Cardiac septum (tissue), 1 donor: Measurements from ENCODE around the gene LPP. TPM values are rescaled to one million over a fixed set of nuclear protein-coding genes. Genes with fewer than 3 reads are reported as not detected.
"Not testable (repeated sequence)": the region's sequence is repeated elsewhere in the genome, so short reads cannot be mapped to it uniquely, and the experiment has no call there.

Source experiments
- DNase-seq: peaks from one replicate; pipeline ENCODE4 v3.0.0-alpha.2; 2020; ENCODE audit warnings: low spot score
- intact Hi-C: fragments of 100-400 bp; cut with DNase I; formaldehyde crosslinking; loops from one replicate; pipeline ENCODE4 v1.14.0; 2022
- long read RNA-seq: library from polyadenylated mRNA; unstranded; transcript quantifications from one replicate; pipeline ENCODE4 v2.0.0, GENCODE V29; 2021
- total RNA-seq: library from RNA; stranded (reverse); fragmentation: NEBNext Ultra II Directional; extraction: Animal tissue kit (Norgen Biotek cat#: 25700); gene quantifications from one replicate; pipeline ENCODE4 v1.2.1, GENCODE V29; 2021
- donor health status: DM: no; HTN: no; CAD: no.

The LPP gene, protein sequence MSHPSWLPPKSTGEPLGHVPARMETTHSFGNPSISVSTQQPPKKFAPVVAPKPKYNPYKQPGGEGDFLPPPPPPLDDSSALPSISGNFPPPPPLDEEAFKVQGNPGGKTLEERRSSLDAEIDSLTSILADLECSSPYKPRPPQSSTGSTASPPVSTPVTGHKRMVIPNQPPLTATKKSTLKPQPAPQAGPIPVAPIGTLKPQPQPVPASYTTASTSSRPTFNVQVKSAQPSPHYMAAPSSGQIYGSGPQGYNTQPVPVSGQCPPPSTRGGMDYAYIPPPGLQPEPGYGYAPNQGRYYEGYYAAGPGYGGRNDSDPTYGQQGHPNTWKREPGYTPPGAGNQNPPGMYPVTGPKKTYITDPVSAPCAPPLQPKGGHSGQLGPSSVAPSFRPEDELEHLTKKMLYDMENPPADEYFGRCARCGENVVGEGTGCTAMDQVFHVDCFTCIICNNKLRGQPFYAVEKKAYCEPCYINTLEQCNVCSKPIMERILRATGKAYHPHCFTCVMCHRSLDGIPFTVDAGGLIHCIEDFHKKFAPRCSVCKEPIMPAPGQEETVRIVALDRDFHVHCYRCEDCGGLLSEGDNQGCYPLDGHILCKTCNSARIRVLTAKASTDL
- 145 TPM for total RNA-seq
- long read RNA-seq, partial matches to known transcripts, result 25 of 78 reads
- long read RNA-seq, other reads (novel, unspliced or antisense), result 52 of 78 reads

DNA sequence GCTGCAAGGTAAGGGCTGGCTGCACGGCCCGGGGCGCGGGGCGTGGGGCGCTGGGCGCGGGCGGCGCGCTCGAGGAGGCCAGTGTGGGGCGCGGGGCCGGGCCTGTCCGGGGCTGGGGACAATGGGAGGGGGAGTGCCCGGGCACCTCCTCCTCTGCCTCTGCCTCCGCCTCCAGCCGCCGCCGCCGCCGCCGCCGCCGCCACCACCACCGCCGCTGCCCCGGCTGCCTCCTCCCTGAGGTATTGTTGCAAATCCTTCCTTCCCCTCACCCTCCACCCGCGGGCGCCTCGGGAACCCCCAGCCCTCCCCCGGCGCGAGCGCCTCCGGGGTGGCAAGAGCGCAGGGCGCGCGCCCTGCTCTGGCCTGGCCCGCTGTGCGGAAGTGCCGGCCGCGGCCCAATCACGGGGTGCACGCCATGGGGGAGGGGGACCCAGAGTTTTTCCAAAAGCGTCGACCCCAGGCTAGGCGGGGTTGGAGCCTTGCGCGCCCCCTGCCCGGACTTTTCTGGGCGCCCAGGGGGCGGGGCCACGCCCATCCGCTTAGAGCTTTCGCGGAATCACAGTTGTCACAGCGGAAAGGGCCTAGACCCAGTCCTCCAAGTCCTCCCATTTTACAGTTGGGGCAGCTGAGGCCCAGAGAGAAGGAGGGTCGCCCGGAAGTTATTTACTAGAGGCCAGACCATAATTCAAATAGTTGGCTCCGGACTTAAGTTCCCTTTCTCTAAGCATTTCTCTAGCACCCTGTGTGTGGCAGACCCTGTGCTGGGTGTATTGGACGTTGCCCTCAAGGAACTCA, at the start of gene LPP:
Gene LPP (plus strand): TSS at position 144 of the 795 bp plus-strand sequence. CDS start 251,964 bp downstream, outside the sequence.
- peak; percentile 96 for DNase-seq
- intact Hi-C loops, result loop anchor here (2.0 to 10.0 kb wide), 6 partner anchors 102 to 793 kb away; no protein-coding TSS in a partner anchor

DNA sequence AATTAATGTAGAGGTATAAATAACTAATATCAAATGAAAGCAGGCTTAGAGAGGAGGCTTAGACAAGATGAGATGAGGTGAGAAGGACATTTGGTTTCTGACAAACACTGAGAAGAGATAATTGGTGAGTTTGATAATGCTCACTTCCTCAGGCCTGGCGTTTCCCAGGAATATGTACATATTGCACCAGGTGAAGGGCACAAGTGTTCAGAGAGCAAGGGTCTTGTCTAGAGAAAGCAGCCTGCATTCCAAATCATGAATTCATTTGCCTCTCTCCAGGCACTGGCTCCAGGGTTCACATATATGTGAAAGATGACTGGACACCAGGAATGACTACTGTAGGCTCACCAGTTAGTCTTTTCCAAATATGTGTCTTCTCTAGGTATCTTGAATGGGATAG, 48.0 kb upstream of the LPP start:
- intact Hi-C loops, result no loop called here

DNA sequence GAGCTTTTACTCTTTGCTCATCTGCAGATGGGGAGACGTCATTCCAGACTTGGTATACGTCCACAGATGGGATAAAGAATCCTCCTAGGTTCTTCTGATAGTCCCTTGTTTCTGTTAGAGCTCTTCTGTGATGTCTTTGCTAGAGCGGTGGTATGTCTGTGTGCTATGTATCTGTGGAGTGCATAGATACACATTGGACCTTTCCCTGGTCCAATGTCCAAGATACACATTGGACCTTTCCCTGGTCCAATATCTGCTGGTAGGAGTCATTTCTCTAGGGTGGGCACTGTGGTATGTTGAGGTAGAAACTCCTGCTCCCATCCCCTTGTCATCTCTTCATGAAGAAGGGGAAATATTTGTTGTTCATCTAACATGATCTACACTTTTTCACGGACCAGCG, 47.5 kb upstream of the LPP start:
- intact Hi-C loops, result no loop called here
- DNase-seq, result no peak

More for the DNA sequence above, 48.0 kb upstream of the LPP start:
- no peak for DNase-seq

DNA sequence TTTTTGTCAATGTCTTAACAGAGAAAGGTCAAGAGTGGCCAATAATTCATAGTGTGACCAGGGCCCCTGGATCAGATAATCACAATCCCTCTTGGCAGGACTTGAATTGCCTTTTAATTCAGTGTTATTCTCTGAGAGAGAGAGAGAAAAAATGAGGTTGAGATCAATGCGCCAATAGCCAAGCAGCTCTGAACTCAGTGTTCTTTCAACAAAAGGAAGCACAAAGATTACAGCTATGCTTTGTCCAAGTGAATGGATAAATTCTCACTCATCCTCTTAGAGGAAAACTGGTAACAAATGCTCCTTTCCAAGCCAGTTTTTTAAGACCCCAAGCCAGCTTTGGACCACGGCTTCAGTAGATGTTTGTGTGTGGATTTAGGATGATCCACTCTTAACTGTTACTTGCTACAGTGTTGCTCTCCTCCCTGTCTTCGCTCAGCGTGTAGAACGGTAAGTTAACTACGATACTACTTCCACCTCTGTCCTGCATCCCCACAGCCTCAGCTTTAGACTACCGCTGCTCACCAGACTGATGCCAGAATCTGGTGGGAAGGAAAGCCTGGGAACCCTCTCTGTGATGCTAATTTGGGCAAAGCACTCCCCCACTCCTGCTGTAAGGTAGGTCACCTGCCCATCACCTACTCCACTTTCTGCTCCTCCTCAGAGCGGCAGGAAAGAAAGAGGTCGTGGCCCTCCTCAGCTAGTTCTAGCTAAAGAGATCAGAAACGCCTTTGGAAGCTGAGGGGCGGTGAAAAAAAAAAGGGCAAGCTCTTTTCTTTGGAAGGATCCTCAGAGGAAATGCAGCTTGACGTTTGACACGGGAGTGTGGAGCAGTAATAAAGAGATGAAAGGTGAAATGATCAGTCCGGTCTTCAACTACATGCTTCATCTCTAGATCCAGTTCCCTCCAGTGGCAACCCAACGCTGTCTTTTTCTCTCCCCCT, 46.8 kb upstream of the LPP start:
- intact Hi-C loops, result no loop called here
- no peak for DNase-seq

DNA sequence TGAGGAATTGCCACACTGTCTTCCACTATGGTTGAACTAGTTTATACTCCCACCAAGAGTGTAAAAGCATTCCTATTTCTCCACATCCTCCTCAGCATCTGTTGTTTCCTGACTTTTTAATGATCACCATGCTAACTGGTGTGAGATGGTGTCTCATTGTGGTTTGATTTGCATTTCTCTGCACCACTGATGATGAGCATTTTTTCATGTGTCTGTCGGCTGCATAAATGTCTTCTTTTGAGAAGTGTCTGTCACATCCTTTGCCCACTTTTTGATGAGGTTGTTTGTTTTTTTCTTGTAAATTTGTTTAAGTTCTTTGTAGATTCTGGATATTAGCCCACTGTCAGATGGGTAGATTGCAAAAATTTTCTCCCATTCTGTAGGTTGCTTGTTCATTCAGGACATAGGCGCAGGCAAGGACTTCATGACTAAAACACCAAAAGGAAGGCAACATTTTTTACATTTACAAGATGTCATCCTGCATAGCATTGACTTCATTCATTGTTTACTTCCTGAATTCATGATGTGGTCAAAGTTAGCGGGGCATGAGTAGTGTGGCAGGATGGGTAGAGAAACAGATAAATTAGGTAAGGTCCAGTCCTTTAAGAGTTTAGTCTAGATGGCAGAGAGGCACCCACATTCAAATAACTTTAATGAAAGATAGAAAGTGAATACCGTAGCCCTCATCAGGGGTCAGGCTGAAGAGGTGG, 45.1 kb upstream of the LPP start:
- intact Hi-C loops, result no loop called here

DNA sequence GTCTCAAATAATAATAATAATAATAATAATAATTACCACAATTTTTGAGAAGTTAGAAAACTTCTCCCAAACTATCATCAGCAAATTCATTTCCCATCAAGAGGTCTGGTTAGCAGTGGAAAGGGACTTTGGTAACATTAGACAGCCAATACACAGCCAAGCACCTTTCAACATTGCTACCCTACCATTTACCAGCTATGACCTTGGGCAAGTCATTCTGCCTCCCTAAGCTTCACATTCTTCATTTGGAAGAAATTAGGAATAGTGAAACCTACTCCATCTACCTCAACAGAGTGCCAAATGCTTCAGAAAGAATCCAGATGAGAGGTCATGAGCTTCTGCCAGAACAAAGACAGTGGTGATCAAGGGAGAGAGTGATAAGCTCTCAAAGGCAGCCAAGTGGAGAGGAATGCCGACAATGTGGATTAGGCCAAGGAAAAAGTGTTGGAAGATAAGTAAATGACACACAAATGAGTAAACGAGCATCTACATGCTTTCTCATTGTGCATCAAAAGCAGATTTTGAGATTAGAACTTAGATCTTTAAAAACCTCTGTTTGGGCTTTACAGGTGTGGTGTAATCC, 42.9 kb upstream of the LPP start:
- DNase-seq, result no peak

More for the DNA sequence above, 45.1 kb upstream of the LPP start:
- DNase-seq, result no peak

DNA sequence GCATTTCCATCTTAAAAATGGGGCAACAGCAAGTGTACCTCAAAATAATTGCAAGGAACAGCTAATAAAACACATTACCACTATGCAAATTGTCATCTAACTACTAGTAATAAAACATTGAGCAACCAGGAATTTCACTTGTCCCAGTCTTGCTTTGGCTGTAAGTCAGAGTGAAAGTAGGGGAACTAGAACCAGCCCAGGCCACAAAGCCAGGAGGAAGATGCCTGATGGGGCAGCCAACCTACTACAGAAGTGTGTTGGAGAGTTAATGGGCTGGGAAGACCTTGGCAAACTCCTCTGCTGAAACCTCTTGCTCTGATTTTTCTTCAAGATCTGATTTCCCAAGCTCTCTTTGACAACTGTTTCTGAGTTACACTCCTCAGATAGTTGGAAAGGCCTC, 40.2 kb upstream of the LPP start:
- no peak for DNase-seq
- intact Hi-C loops, result no loop called here

More for the DNA sequence above, 42.9 kb upstream of the LPP start:
- intact Hi-C loops, result no loop called here

DNA sequence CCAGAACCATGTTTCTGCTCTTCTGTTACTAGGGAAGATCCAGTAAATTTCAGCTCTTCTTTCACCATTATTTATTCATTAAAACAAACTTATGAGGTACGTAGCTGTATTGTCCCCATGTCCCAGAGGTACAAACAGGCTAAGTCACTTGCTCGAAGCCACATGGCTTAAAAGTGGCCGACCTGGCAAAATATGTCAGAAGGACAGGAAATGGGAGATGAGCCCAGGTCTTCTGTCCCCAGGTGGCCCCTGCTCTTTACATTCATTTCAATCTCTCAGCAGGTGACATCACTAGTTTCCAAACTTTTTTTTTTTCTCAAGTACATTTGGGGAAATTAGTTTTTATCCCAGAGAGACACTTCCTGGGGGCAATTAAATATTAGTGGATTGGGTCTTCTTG, 34.1 kb upstream of the LPP start:
- intact Hi-C loops, result no loop called here

DNA sequence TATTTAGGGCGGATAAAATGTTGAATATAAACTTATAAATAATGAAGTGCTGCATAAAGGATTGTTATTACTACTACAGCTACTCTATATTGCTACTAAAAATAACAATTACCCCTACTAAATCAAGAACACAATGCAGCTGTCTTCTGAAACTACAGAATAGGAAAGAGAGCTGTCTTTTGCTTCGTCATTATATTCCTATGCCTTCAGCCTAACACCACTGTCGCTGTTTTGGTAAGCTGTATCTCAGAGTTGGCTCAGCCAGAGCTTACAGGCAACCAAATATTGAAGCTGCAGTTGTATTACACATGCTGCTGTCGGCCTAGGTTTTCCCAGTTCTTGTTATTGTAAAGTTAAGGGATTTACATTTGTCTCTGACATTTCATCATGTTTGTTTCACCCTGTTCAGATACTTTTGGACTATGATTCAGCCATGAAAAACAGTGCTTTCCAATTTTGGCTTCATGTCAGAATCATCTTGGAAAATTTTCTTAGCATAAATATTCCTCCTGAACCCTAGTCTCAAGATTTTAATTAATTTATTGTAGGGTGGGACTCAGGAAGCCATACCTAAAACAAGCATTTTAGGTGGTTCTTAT, 31.3 kb upstream of the LPP start:
- no peak for DNase-seq
- intact Hi-C loops, result no loop called here

More for the DNA sequence above, 34.1 kb upstream of the LPP start:
- no peak for DNase-seq

DNA sequence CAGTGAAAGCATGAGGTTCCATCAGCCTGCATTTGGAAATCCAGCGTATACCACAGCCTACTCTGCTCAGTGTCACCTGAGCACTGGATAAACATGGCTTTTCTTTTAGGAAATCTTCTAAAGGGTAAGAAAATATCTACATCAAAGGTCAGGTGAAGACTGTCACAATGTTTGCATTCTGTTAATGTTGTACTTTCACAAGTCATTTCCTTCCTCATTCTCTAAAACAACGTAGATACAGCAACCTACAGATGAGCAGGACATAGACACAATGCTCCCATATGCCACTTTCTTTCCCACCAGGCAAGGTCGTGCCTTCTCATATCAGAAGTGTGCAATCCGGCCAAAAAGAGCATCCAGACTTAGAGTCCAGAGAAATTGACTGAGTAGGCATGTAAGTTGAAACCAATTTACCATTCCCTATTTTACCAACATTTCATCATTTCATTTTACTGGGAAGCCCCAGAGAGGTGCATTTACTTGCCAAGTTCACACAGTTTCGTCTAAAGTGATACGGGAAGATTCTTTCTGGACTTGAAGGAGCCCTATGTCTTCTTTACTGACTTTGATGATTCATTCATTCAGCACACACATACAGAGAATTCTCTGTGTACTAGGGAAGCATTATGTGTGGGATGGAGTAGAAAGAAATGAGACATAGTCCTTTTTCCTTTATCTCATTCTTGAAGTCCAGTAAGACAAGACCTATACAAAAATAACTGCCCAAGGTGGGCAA, 30.6 kb upstream of the LPP start:
- DNase-seq, result no peak
- intact Hi-C loops, result no loop called here

DNA sequence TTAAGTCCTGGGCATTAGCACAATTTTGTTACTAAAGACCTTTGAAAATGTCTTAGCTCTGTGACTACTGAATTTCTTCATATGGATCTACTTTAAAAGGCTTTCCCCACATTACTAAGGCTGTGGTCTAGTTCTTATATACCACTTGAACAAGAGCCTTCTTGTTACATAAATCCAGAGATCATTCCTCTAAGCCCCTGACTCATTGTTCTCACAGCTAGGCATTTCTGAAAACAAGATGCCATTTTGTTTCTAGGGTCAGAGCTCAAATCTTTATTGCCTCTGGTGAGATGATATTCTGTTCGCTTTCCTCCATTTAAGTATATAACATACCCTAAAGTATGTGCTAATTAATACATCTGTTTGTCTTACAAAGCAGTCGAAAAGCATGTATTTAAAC, 29.8 kb upstream of the LPP start:
- DNase-seq, result no peak

DNA sequence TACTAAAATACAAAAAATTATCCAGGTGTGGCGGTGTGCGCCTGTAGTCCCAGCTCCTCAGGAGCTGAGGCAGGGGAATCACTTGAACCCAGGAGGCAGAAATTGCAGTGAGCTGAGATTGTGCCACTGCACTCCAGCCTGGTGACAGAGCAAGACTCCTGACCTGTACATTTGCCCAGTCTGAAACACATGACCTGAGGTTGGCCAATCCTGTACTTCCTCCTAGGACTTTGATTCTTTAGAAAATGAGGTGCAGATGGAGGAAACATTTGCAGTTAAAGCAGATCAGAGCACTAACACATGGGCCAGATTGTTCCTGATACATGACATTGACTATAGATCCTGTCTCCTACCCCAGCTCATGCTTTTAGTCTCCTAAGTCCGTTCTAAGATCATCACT, 28.9 kb upstream of the LPP start:
- intact Hi-C loops, result no loop called here

More for the DNA sequence above, 29.8 kb upstream of the LPP start:
- intact Hi-C loops, result no loop called here

DNA sequence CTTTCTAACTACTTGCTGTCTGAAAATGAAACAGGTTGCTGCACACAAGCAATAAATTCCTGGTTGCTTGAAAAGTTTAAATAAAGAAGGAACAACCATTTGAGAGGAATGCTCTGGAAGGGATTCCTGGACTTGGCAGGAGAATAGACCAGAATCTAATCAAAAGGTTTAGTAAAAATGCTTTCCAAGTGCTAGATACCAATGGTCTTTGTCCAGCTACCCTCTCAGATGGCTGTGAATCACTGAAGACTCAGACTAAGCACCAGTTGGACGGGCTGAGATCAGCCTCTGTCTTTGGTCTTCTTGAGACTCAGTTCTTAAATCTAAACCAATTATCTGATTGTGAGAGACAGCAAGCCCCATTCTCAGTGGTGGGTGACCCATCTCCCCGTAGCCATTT, 27.7 kb upstream of the LPP start:
- intact Hi-C loops, result no loop called here

More for the DNA sequence above, 28.9 kb upstream of the LPP start:
- no peak for DNase-seq

DNA sequence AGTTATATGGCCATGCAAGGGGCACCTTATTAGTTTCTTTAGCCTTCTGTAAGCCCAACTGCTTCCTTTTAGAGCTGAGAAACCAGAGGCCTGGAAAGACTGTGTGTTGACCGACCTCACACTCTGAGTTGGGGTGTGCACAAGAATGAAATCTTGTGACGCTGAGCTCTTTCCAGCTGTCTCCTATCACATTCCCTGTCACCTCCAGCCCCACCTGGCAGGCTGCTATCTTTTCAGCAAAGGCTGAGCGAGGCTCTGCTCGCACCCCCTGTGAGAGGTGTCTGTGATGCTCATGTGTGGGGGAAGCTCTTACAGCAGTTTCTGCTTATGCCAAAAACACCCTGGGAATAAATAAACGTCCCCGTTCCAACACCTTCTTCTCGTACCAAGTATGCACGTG, 27.0 kb upstream of the LPP start:
- DNase-seq, result no peak
- intact Hi-C loops, result no loop called here

More for the DNA sequence above, 27.7 kb upstream of the LPP start:
- DNase-seq, result no peak

DNA sequence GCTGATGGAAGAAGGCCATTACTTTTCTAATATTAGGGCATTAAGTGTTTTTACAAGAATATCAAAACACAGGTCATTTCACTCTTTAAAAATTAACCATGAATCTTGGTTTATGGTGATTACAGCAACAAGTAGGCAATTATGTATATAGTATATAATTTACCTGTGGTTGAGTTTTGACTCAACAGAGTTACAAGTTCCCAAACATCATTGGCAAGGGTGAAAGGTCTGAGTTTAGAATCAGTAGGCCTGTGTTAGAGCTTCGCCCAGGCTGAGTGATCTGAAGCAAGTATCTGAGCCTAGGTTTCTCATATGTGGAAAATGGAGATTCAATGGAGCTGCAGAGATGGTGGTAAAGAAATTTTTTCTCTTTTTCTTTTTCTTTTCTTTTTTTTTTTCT, 25.1 kb upstream of the LPP start:
- no peak for DNase-seq
- intact Hi-C loops, result no loop called here

DNA sequence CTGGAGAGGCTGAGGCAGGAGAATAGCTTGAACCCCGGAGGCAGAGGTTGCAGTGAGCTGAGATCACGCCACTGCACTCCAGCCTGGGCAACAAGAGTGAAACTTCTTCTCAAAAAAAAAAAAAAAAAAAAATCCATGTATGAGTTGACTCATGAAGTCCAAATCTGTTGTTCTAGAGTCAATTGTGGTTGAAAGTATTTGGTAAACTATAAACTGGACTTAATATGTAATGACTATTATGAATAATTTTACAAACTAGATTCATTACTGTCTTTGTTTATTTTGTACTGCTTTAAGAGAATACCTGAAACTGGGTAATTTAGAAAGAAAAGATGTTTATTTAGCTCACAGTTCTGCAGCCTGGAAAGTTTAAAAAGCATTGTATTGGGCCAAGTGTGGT, 22.9 kb upstream of the LPP start:
- intact Hi-C loops, result not testable (repeated sequence)

DNA sequence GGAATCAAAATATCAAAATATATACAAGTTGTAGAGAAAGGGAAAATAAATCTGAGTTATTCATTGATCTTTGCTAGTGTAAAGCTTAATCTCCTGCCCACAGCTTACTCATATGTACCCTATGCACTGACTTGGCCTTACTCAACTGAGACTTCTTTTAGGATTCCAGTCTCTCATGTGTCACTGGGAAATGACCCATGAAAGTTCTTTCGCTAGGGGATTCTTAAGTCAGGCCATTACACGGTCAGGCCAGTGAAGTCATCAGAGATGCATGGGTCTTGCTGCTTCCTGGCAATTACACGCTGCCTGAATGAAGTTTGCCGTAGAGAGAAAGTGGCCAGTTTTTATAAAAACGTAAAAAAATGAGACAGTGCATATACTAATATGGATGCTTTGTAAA, 20.7 kb upstream of the LPP start:
- DNase-seq, result no peak
- intact Hi-C loops, result no loop called here

More for the DNA sequence above, 22.9 kb upstream of the LPP start:
- not testable (repeated sequence) for DNase-seq
